ENCODE measurements around the gene HSD17B14.

GRCh38 chr19:48830965-48831364 is 5.3 kb downstream of the HSD17B14 start:
- TF ChIP-seq RFX5 (IDR thresholded peaks at IDR 0.05; ENCODE audit: low read length) (no peak), POLR2AphosphoS5 (IDR thresholded peaks at IDR 0.05; ENCODE audit: low read depth, low read length) (no peak), JUND (IDR thresholded peaks at IDR 0.05) (no peak), TAF1 (IDR thresholded peaks at IDR 0.05; ENCODE audit: borderline replicate concordance, low read depth, low read length) (no peak), EZH2phosphoT487 (IDR thresholded peaks at IDR 0.05; ENCODE audit: borderline replicate concordance, low read depth) (no peak), SMC3 (IDR thresholded peaks at IDR 0.05; ENCODE audit: low read depth, low read length) (no peak), NRF1 (IDR thresholded peaks at IDR 0.05; ENCODE audit: low read depth, low read length) (no peak), GATA2 (CRISPR knock-in tag; IDR thresholded peaks at IDR 0.05) (no peak), YY1 (IDR thresholded peaks at IDR 0.05; ENCODE audit: low read depth) (no peak), GABPA (IDR thresholded peaks at IDR 0.05; ENCODE audit: low read depth) (no peak), TEAD4 (IDR thresholded peaks at IDR 0.05; ENCODE audit: borderline replicate concordance, insufficient read depth) (no peak)
